ENCODE measurements around the gene ANKZF1.
A peak's percentile ranks its signal among the peaks of the same experiment; 100 is the strongest.

Gene ANKZF1

GRCh38 chr2:219261024-219261855 lies 31.6 kb downstream of the ANKZF1 start:
- no peak for DNase-seq

- no peak for DNase-seq
Observed at GRCh38 chr2:219266232-219266631, 36.6 kb downstream of the ANKZF1 start.

GRCh38 chr2:219266886-219267285 lies 37.3 kb downstream of the ANKZF1 start:
- DNase-seq: no peak

DNA sequence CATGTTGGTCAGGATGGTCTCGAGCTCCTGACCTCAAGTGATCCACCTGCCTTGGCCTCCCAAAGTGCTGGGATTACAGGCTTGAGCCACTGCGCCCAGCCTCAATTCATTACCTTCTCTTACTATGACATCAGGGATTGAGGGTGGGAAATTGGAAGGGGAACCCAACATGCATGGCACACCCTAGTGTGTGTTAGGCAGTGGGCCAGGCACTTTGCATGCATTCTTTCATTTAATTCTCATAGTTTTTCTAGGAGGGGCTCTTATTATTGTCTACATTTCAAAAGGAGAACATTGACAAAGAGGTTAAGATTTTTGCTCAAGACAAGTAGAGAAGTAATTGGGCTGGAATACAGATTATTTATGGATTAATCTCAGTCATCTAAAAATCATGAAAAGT lies 38.7 kb downstream of the ANKZF1 start:
- no peak for DNase-seq

DNA sequence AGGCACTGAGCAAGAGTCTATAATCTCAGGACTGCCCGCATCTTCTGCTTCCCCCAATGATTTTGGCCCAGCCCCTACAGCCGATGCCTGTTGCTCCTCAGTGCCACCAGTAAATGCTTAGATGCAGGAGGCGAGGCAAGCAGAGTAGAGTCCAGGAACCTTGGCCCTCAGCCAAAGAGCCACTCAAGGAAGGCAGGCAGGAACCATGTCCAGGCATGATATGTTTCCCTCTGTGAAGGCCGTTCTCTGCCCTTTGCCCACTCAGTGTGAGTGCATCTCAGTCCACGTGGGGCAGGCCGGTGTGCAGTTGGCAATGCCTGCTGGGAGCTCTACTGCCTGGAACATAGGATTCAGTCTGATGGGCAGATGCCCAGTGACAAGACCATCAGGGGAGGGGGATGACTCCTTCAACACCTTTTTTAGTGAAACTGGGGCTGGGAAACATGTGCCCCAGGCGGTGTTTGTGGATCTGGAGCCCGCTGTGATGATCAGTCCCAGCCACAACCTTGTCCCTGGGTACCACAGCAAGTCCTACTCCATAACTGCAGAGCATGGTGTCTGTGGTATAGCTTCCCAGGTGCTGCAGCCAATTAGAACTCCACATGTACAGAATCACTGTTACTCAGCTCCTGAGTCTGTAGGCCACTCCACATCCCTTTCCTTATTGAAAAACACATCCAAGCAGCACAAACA lies 39.9 kb downstream of the ANKZF1 start:
- DNase-seq: no peak

DNA sequence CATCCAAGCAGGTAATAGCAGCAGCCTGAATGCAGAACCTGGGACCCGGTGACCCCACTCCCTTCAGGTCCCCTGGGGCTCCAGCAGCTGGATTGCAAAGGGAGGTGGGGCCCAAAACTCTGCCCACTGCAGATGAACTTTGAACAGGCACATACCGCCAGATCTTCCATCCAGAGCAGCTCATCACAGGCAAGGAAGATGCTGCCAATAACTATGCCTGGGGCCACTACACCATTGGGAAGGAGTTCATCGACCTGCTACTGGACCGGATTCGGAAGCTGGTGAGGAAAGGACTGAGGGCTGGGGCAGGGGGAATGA lies 40.4 kb downstream of the ANKZF1 start:
- no peak for DNase-seq

GRCh38 chr2:219271021-219271420 lies 41.4 kb downstream of the ANKZF1 start:
- DNase-seq: no peak

- no peak for DNase-seq
Observed at GRCh38 chr2:219272356-219272755, 42.8 kb downstream of the ANKZF1 start.

DNA sequence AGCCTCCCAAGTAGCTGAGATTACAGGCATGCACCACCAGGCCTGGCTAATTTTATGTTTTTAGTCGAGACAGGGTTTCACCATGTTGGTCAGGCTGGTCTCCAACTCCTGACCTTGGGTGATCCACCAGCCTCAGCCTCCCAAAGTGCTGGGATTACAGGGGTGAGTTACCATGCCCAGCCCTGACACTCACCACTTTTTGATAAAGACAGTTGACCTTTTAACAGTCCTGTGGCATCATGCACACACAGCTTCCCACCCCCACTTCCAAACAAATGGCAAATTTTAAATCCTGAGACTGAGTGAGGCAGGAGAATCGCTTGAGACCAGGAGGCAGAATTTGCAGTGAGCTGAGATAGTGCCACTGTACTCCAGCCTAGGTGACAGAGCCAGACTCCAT lies 43.4 kb downstream of the ANKZF1 start:
- DNase-seq: no peak

GRCh38 chr2:219273937-219274336 lies 44.3 kb downstream of the ANKZF1 start:
- no peak for DNase-seq

DNA sequence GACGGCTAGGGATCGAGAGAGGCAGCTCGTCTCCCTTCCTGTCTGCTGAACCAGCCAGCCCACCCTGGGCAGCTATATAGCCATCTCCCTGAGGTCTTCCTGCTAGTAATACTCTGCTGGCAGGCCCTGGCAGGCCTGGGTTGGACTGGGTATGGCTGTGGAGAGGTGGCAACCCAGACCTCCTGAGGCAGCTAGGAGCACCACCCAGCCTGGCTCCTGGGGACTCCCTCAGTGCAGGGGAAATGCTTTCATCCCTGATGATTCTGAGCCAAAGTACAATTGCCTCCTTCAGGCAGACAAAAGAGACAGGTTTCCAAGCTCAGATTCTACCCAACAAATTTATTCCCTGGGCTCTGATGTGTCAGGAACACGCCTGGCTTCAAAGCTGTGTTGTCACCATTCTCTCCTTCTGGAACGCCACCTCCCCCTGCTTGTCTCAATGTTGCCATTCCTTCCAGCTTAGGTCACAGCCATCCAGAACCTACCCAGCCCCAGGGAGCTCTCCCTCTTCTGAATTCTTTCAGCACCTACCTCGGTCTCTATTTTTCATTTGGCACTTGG lies 44.8 kb downstream of the ANKZF1 start:
- no peak for DNase-seq

DNA sequence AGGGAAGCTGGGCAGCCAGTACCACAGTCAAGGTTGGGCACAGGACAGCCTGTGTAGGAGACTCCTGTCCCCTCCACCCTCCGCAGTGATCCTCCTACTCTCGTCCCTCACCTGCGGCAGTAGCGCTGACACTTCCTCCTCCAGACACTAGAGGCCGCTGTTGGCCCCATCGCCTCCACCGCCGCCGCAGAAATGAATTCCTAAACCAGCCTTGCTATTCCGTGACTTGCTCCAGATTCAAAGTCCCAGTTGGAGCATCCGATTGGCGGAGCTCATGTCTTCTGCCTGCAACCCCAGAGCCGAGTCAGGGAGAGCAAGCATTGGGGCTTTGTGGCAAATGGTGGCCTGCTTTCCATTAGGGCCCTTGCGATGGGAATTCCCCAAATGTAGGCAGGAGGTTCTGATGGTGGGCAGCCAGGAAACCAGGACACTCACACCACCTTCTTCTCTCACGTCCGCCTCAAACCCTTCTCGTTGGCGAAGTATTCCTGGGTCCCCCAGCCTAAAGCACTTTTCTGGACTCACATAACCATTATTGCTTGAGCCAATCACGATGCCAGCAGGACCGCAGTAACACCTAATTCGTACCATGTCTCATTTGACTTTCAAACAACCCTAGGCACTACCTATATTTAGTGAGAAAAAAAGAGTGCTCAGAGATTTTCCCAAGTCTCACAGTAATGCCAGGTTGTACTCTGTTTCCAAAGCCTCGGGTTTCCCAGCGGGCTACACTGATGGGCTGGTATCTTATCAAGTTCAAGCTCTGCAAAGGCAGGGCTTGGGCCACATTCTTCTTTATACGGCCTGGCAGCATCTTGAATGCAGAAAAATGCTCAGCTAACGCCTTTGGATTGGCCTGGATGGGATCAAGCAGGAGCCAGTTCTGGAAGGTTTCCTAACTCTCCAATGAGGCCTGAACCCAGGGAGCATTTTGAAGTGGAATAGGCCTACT lies 48.4 kb downstream of the ANKZF1 start:
- DNase-seq: peak; percentile 77 to 80

- no peak for DNase-seq
Observed at GRCh38 chr2:219278655-219279150, 49.1 kb downstream of the ANKZF1 start.

DNA sequence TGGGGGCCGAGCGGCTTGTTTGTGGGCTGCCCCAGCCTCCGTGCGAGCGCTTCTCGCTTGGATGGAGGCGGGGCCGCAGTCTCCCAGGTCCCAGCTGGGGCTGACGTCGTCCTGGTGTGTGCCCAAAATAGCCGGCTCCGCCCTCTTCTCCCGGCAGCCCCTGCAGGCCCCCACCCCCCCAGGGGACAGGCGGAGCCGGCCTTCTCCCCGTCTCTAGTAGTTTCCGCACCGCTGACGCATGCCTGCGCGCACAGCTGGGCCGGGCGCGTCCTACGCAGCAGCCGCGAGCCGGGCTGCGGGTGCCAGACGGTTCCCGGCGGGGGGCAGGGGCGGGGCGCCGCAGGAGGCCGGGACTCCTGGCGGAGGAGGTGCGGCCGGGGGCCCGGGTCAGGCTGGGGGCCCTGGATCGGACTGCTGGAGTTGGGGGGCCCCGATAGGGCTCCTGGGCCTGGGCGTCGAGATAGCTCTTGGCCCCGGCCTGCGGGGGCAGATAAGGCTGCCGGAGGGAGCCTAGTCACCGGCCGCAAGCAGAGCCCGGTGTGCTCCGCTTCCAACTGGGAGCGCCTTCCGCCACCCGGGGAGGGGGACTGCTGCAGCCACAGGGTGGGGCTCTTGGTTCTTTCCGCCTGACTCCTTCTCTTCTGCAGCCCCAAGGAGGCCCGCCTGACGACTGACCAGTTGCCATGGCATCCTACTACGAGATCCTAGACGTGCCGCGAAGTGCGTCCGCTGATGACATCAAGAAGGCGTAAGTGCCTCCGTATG lies 49.7 kb downstream of the ANKZF1 start, which contains the start of gene DNAJB2:
TSS of gene DNAJB2 (plus strand) at position 216 of the 765 bp plus-strand sequence. CDS start at position 684, 468 bp downstream.
- peak; percentile 99 to 100 for DNase-seq

DNA sequence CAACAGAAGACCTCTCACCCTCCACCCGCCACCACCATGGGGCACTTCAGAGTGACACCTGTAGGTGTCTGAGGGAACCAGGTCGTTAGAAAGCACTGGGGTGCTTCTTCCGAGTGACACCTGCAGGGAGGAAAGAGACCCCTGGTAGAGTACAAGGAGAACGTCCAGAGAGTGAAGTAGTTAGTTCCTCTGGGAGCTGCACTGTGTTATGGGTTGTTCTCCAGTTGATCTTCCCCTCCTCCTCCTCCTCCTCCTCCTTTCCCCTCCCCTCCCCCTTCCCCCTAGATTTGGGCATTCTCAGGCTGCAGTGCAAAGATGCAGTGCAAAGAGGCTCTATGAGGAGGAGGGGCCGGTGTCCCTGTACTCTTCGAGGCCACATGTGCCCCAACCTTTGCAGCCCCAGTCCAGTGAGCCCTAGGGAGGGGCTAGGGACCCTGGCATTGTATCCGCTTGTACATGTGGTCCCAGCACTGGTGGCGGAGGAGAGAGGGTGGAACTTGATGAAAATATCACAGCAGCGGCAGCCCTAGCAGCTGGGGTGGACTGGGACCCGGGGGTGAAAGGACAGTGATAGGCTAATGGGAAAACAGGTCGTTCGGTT lies 50.4 kb downstream of the ANKZF1 start:
- DNase-seq: no peak

- no peak for DNase-seq
Observed at GRCh38 chr2:219280651-219281050, 51.0 kb downstream of the ANKZF1 start.

GRCh38 chr2:219281588-219281987 lies 52.0 kb downstream of the ANKZF1 start:
- no peak for DNase-seq

DNA sequence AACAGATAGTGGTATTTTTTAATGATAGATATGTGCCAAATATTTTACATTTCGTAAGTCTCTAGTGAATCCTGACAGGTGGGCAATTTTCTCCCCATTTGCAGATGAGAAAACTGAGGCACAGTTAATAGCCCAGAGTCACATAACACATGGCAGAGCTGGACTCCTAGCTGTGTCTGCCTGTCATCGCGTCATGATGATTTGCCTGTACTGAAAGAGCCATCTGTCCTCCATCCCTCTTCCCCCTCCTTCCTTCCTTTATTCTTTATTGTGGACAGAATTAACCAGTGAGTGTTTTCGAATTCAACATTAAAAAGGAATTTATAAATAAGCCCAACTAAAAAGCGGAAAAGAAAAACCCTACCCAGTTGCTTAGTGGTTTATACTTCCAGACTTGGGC lies 52.8 kb downstream of the ANKZF1 start:
- DNase-seq: no peak

- no peak for DNase-seq
Observed at GRCh38 chr2:219282943-219283581, 53.5 kb downstream of the ANKZF1 start.

DNA sequence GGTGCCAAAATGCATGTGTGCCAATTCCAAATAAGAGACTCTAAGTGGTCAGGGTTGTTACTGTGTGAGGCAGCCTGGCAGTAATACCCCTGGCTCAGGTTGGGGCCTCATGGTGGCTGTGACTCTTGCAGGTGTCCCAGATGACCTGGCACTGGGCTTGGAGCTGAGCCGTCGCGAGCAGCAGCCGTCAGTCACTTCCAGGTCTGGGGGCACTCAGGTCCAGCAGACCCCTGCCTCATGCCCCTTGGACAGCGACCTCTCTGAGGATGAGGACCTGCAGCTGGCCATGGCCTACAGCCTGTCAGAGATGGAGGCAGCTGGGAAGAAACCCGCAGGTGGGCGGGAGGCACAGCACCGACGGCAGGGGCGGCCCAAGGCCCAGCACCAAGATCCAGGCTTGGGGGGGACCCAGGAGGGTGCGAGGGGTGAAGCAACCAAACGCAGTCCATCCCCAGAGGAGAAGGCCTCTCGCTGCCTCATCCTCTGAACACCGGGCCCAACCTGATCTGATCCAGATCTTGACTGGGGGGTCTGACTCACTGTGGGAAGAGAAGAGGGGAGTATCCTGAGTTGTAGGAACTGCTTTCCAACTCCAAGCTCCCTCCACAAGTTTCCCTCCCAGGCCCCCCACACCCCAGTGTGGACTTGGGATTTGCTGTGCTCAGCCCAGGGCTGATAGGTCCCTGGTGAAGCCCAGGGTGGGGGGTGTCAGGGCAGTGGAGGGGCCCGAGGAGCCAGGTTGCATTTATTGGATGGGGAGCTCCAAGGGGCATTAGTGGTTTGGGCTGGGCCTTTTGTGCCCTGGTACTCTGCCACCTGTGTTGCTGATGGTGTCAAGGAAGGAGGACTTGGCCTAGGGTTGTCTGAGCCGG lies 55.1 kb downstream of the ANKZF1 start:
- no peak for DNase-seq

Data from CD4-positive, alpha-beta T cell treated with Interleukin-1 beta for 1 hour (primary cell).